H1 (cell line): Measurements from ENCODE around the gene DEDD. TPM values are rescaled to one million over a fixed set of nuclear protein-coding genes. Genes with fewer than 3 reads are reported as not detected.

Source experiments
- CTCF ChIA-PET: fragments of 300-600 bp; sonication (Branson Sonifier 250); formaldehyde crosslinking; loops from one replicate; lab custom pipeline; 2021; ENCODE audit not compliant: partially characterized antibody; lab: Charles Lee
- POLR2A ChIA-PET: fragments of 300-600 bp; sonication (Branson Sonifier 250); formaldehyde crosslinking; loops from one replicate; lab custom pipeline; 2021; ENCODE audit warnings: inconsistent platforms; ENCODE audit not compliant: partially characterized antibody; lab: Charles Lee
- DNase-seq, 2 experiments: peaks; one replicate each; pipeline versions ENCODE4 v3.0.0 to v3.0.0-alpha.2; 2010 to 2022; ENCODE audit warnings: low spot score in 2 of 2, low read depth in 1 of 2, mixed read lengths in 1 of 2
- FAIRE-seq: peaks from 2 replicates; lab custom pipeline; 2011; peaks lifted over from hg19 to GRCh38; lab: Jason Lieb, UNC
- H2AFZ ChIP-seq: 2 replicates; pipeline ENCODE4 v1.8.1; 2012; ENCODE audit warnings: low read length, inconsistent platforms
- H2AK5ac ChIP-seq: 2 replicates; pipeline ENCODE4 v1.6.1; 2013; ENCODE audit warnings: low read depth, low read length
- H2BK120ac ChIP-seq: replicated peaks from 2 replicates; pipeline ENCODE3; 2013; ENCODE audit warnings: low read depth, low read length, inconsistent platforms
- H2BK12ac ChIP-seq: 2 replicates; pipeline ENCODE4 v1.6.1; 2013; ENCODE audit warnings: low read depth, low read length
- H2BK15ac ChIP-seq: 2 replicates; pipeline ENCODE4 v1.6.1; 2013; ENCODE audit warnings: low read length
- H2BK20ac ChIP-seq: 2 replicates; pipeline ENCODE4 v1.6.1; 2013; ENCODE audit warnings: low read length
- H2BK5ac ChIP-seq: 2 replicates; pipeline ENCODE4 v1.6.1; 2013; ENCODE audit warnings: low read depth, low read length
- H3K14ac ChIP-seq: 2 replicates; pipeline ENCODE4 v1.6.1; 2013; ENCODE audit warnings: inconsistent platforms; ENCODE audit not compliant: insufficient read length
- H3K18ac ChIP-seq: 2 replicates; pipeline ENCODE4 v1.6.1; 2013; ENCODE audit warnings: low read length; ENCODE audit errors: extremely low read depth
- H3K23ac ChIP-seq: 2 replicates; pipeline ENCODE4 v1.6.1; 2013; ENCODE audit warnings: inconsistent platforms; ENCODE audit not compliant: insufficient read length
- H3K23me2 ChIP-seq: 2 replicates; pipeline ENCODE4 v1.6.1; 2013; ENCODE audit warnings: low read depth, low read length
- H3K27ac ChIP-seq: 2 replicates; pipeline ENCODE4 v1.6.1; 2011; ENCODE audit warnings: low read depth, low read length, inconsistent platforms
- H3K27me3 ChIP-seq, 4 experiments: replicated peaks in 1 of 4; 1 replicate in 1 of 4; 2 replicates in 3 of 4; pipeline versions ENCODE4 v1.6.1 to v1.8.1; 2011 to 2013; ENCODE audit warnings: low read length in 3 of 4, mild to moderate bottlenecking in 3 of 4, inconsistent platforms in 2 of 4, mixed read lengths in 2 of 4, moderate library complexity in 1 of 4; ENCODE audit not compliant: control insufficient read depth in 3 of 4, insufficient read depth in 3 of 4; ENCODE audit errors: extremely low read depth in 1 of 4
- H3K36me3 ChIP-seq, 4 experiments: 2 replicates each; pipeline versions ENCODE4 v1.6.1 to v1.8.1; 2011 to 2013; ENCODE audit warnings: mild to moderate bottlenecking in 4 of 4, low read length in 3 of 4, moderate library complexity in 2 of 4, control low read depth in 1 of 4, inconsistent platforms in 1 of 4; ENCODE audit not compliant: insufficient read depth in 4 of 4, control insufficient read depth in 2 of 4
- H3K4ac ChIP-seq: replicated peaks from 2 replicates; pipeline ENCODE3; 2013; ENCODE audit warnings: low read length, low read depth, mixed read lengths, inconsistent platforms; ENCODE audit not compliant: insufficient read length
- H3K4me1 ChIP-seq, 4 experiments: replicated peaks in 1 of 4; 1 replicate in 1 of 4; 2 replicates in 3 of 4; pipeline versions ENCODE4 v1.6.1 to v1.8.1; 2011 to 2013; ENCODE audit warnings: low read length in 3 of 4, inconsistent platforms in 2 of 4, mixed read lengths in 1 of 4; ENCODE audit not compliant: insufficient read depth in 4 of 4, control insufficient read depth in 3 of 4
- H3K4me2 ChIP-seq, 2 experiments: 2 replicates each; pipeline versions ENCODE4 v1.6.1 to v1.8.1; 2011 to 2013; ENCODE audit warnings: low read depth in 2 of 2, low read length in 2 of 2, control low read depth in 1 of 2, inconsistent platforms in 1 of 2, mild to moderate bottlenecking in 1 of 2; ENCODE audit not compliant: insufficient read depth in 1 of 2
- H3K4me3 ChIP-seq, 4 experiments: fragments of 200-600, 300-600 bp in 1 of 4; sonication (generic), shearing (Covaris generic), sonication (Bioruptor Twin) in 1 of 4; 2 replicates each; pipeline versions ENCODE4 v1.5.1 to v1.8.1; 2011 to 2016; ENCODE audit warnings: low read length in 4 of 4, low read depth in 3 of 4, control low read depth in 2 of 4, inconsistent platforms in 2 of 4, mild to moderate bottlenecking in 2 of 4, mixed read lengths in 1 of 4, moderate library complexity in 1 of 4; ENCODE audit not compliant: insufficient read depth in 2 of 4; ENCODE audit errors: extremely low read depth in 1 of 4
- H3K56ac ChIP-seq: replicated peaks from 2 replicates; pipeline ENCODE3; 2013; ENCODE audit warnings: low read depth, mild to moderate bottlenecking, mixed read lengths, low read length, inconsistent platforms; ENCODE audit not compliant: insufficient read length
- H3K79me1 ChIP-seq: 2 replicates; pipeline ENCODE4 v1.6.1; 2013; ENCODE audit warnings: low read depth, low read length, control low read depth
- H3K79me2 ChIP-seq, 2 experiments: 2 replicates each; pipeline versions ENCODE4 v1.6.1 to v1.8.1; 2012 to 2013; ENCODE audit warnings: low read length in 2 of 2, mild to moderate bottlenecking in 2 of 2, inconsistent platforms in 1 of 2; ENCODE audit not compliant: insufficient read depth in 2 of 2, control insufficient read depth in 1 of 2
- H3K9ac ChIP-seq, 4 experiments: replicated peaks in 1 of 4; 1 replicate in 1 of 4; 2 replicates in 3 of 4; pipeline versions ENCODE4 v1.6.1 to v1.8.1; 2011 to 2013; ENCODE audit warnings: low read depth in 3 of 4, low read length in 3 of 4, control low read depth in 2 of 4, mild to moderate bottlenecking in 2 of 4, moderate library complexity in 2 of 4, inconsistent platforms in 1 of 4; ENCODE audit errors: extremely low read depth in 1 of 4
- H3K9me3 ChIP-seq, 2 experiments: 2 replicates each; pipeline versions ENCODE4 v1.6.1 to v1.8.1; 2012 to 2013; ENCODE audit warnings: mild to moderate bottlenecking in 2 of 2, moderate library complexity in 2 of 2, control low read depth in 1 of 2, inconsistent platforms in 1 of 2, low read depth in 1 of 2, low read length in 1 of 2, mixed read lengths in 1 of 2; ENCODE audit not compliant: insufficient read depth in 2 of 2
- H4K20me1 ChIP-seq, 2 experiments: replicated peaks in 1 of 2; 2 replicates each; pipeline versions ENCODE3 to v1.8.1; 2011 to 2013; ENCODE audit warnings: inconsistent platforms in 2 of 2, low read length in 2 of 2, mild to moderate bottlenecking in 1 of 2; ENCODE audit not compliant: insufficient read depth in 2 of 2, control insufficient read depth in 1 of 2
- H4K5ac ChIP-seq: 2 replicates; pipeline ENCODE4 v1.6.1; 2013; ENCODE audit warnings: low read length, low read depth, mixed read lengths, inconsistent platforms; ENCODE audit not compliant: insufficient read length
- H4K8ac ChIP-seq: 2 replicates; pipeline ENCODE4 v1.8.0; 2013; ENCODE audit warnings: mild to moderate bottlenecking, moderate library complexity, low read length, inconsistent platforms; ENCODE audit not compliant: insufficient read depth; ENCODE audit errors: extremely low read depth
- H4K91ac ChIP-seq: replicated peaks from 2 replicates; pipeline ENCODE3; 2013; ENCODE audit warnings: low read length, mixed read lengths, inconsistent platforms; ENCODE audit not compliant: insufficient read length
- CHD2 ChIP-seq: IDR thresholded peaks from 2 replicates; pipeline ENCODE4 v1.6.1; 2012; ENCODE audit warnings: low read length, improper control_type of control experiment
- CREB1 ChIP-seq: IDR thresholded peaks from 2 replicates; pipeline ENCODE4 v1.6.1; 2012; ENCODE audit warnings: inconsistent platforms
- EP300 ChIP-seq, 2 experiments: IDR thresholded peaks; 1 replicate in 1 of 2; 2 replicates in 1 of 2; pipeline ENCODE4 v1.6.1; 2011 to 2012; ENCODE audit warnings: low read depth in 2 of 2, low read length in 2 of 2, mild to moderate bottlenecking in 2 of 2, borderline replicate concordance in 1 of 2, inconsistent platforms in 1 of 2, moderate library complexity in 1 of 2
- JUND ChIP-seq: IDR thresholded peaks from 2 replicates; pipeline ENCODE4 v1.6.1; 2011; ENCODE audit warnings: mild to moderate bottlenecking, improper control_type of control experiment, low read length
- POU5F1 ChIP-seq: IDR thresholded peaks from 2 replicates; pipeline ENCODE4 v1.6.1; 2011; ENCODE audit warnings: low read depth, mild to moderate bottlenecking, low read length, moderate library complexity
- RXRA ChIP-seq: IDR thresholded peaks from 2 replicates; pipeline ENCODE4 v1.6.1; 2011; ENCODE audit warnings: low read depth, mild to moderate bottlenecking, low read length, moderate library complexity; ENCODE audit not compliant: insufficient read depth
- SAP30 ChIP-seq: fragments of 300-600 bp; sonication (generic); IDR thresholded peaks from 2 replicates; pipeline ENCODE4 v1.7.1; 2012; ENCODE audit warnings: low read length, moderate library complexity, mild to moderate bottlenecking, inconsistent platforms; ENCODE audit not compliant: insufficient read depth, insufficient replicate concordance
- SIN3A ChIP-seq, 2 experiments: IDR thresholded peaks in 1 of 2; conservative IDR thresholded peaks in 1 of 2; 2 replicates each; pipeline ENCODE4 v1.6.1; 2011 to 2012; ENCODE audit warnings: low read length in 2 of 2, improper control_type of control experiment in 1 of 2, low read depth in 1 of 2, mild to moderate bottlenecking in 1 of 2
- SIRT6 ChIP-seq: IDR thresholded peaks from one replicate; pipeline ENCODE4 v1.7.1; 2012; ENCODE audit warnings: low read length, inconsistent platforms
- SRF ChIP-seq: IDR thresholded peaks from 2 replicates; pipeline ENCODE4 v1.6.1; 2011; ENCODE audit warnings: mild to moderate bottlenecking, low read depth, low read length, moderate library complexity
- TBP ChIP-seq: IDR thresholded peaks from 2 replicates; pipeline ENCODE4 v1.6.1; 2011; ENCODE audit warnings: low read depth, low read length, improper control_type of control experiment
- YY1 ChIP-seq: IDR thresholded peaks from 2 replicates; pipeline ENCODE4 v1.6.1; 2011; ENCODE audit warnings: low read depth, mild to moderate bottlenecking, low read length
- ZNF274 ChIP-seq: IDR thresholded peaks from 2 replicates; pipeline ENCODE4 v1.7.0; 2012; ENCODE audit warnings: low read length, borderline replicate concordance; ENCODE audit errors: extremely low read depth
- WGBS, 2 experiments: shearing (Covaris generic) in 1 of 2; methylation state at CpG; one replicate each; pipeline versions ENCODE4 v1.1.6 to v1.1.7; 2013 to 2015; ENCODE audit warnings: low lambda C conversion rate in 2 of 2, mixed read lengths in 2 of 2, inconsistent platforms in 1 of 2, low coverage in 1 of 2, missing lambda C conversion rate in 1 of 2; ENCODE audit not compliant: insufficient replicate concordance in 2 of 2, insufficient coverage in 1 of 2, insufficient read length in 1 of 2; ENCODE audit errors: extremely low coverage in 1 of 2, missing lambda C conversion rate in 1 of 2; 5-methylcytosine and 5-hydroxymethylcytosine counted together
- polyA plus RNA-seq, 7 experiments: library from polyadenylated mRNA; depleted of rRNA in 3 of 7; stranded (reverse) in 5 of 7; unstranded in 2 of 7; fragments of >200 nt in 5 of 7; fragments of 200-250 nt in 2 of 7; gene quantifications; 1 replicate in 5 of 7; 2 replicates in 1 of 7; 4 replicates in 1 of 7; pipeline versions ENCODE4 v1.2.1 to v1.2.3, GENCODE V29; 2011 to 2013; ENCODE audit warnings: missing spikeins in 2 of 7, mixed read lengths in 2 of 7
- total RNA-seq: library from RNA; stranded (reverse); fragmentation: NEBNext Ultra II Directional; extraction: Animal tissue kit (Norgen Biotek cat#: 25700); gene quantifications from 2 replicates; pipeline ENCODE4 v1.2.1, GENCODE V29; 2021
- TF ChIP-seq, protein P1 (sequence below): IDR thresholded peaks from 2 replicates; pipeline ENCODE4 v1.6.1; 2011; ENCODE audit warnings: low read depth, mild to moderate bottlenecking, low read length; ENCODE audit not compliant: insufficient read depth

DEDD gene
- total and polyA plus RNA-seq, 2 of the 8 experiments (the other 6 are each of a cell fraction or from before 2014, with no cell fraction given), result 42.6 to 55.9 TPM

DNA sequence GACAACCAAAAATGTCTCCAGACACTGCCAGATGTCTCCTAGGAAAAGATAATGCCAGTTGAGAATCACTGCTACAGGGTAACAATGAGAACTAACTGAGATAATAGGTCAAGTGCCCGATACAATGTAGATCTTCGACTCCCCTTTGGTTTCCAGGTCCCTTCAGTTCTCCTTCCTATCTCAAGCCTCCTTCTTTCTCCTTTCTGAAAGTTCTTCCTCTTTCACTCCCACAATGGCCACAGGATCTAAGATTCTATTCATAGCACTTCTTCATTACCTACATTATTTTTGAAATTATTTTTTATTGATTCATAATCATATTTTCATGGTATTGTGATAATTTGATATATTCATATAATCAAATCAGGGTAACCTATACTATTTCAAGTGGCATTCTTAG lies 20.9 kb downstream of the DEDD start:
- Histone ChIP-seq H3K4me2 (no peak overlapping the region), H2BK120ac (no peak overlapping the region), H2BK12ac (no peak overlapping the region), H4K5ac (no peak overlapping the region), H4K91ac (no peak overlapping the region), H3K4me3 (no peak overlapping the region), H3K23me2 (no peaks in the 10 kb centered on the region), H3K4me1 (no peaks in the 10 kb centered on the region), H3K36me3 (peaks cover 0 to 3% (median 0%) of the 10 kb centered on the region in 4 experiments; a peak in 1 of 8 replicates), H3K18ac (no peak overlapping the region), H3K4ac (no peak overlapping the region), H4K20me1 (peaks cover 0 to 1% of the 10 kb centered on the region in 2 experiments), H3K27ac (no peak overlapping the region), H2AFZ (no peak overlapping the region), H3K56ac (no peak overlapping the region), H2BK5ac (no peak overlapping the region), H3K23ac (no peak overlapping the region), H4K8ac (no peak overlapping the region), H3K27me3 (no peaks in the 10 kb centered on the region), H2AK5ac (no peak overlapping the region), H3K79me1 (peaks cover 10% of the 10 kb centered on the region), H3K9me3 (no peaks in the 10 kb centered on the region), H3K14ac (no peak overlapping the region), H3K79me2 (peaks cover 4 to 61% of the 10 kb centered on the region in 2 experiments; a peak in 3 of 4 replicates), H2BK15ac (no peak overlapping the region), H2BK20ac (no peak overlapping the region), H3K9ac (no peak overlapping the region)
- POLR2A ChIA-PET, result no interaction called here
- no peak for DNase-seq
- CTCF ChIA-PET, result interaction anchor here (1.0 to 1.2 kb wide), 4 partner anchors 14 to 114 kb away, joined by 3 to 6 read pairs (median 4); partner anchors contain the start of gene KLHDC9
- 98% methylated on average over 2 of the region's 2 CpGs; no CpG with 5 or more reads in 1 of the 2 experiments for WGBS, 2 experiments
- no peak for FAIRE-seq
- TF ChIP-seq, protein P1, sequence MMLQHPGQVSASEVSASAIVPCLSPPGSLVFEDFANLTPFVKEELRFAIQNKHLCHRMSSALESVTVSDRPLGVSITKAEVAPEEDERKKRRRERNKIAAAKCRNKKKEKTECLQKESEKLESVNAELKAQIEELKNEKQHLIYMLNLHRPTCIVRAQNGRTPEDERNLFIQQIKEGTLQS, result no peak
- TF ChIP-seq SIRT6, result no peak
- no peak for TF ChIP-seq EP300 (IDR thresholded peaks at IDR 0.05; ENCODE audit: borderline replicate concordance in 1 of 2, low read depth in 2 of 2, low read length in 2 of 2)
- TF ChIP-seq JUND, result no peak
- no peak for TF ChIP-seq CREB1
- TF ChIP-seq YY1, result no peak
- no peak for TF ChIP-seq SAP30
- no peak for TF ChIP-seq RXRA
- TF ChIP-seq ZNF274, result no peak
- no peak for TF ChIP-seq CHD2
- no peak for TF ChIP-seq POU5F1
- TF ChIP-seq TBP, result no peak
- TF ChIP-seq SIN3A (conservative IDR thresholded peaks at IDR 0.05 in 1 of 2, IDR thresholded peaks at IDR 0.05 in 1 of 2; ENCODE audit: low read depth in 1 of 2, low read length in 2 of 2), result no peak
- TF ChIP-seq SRF, result no peak
